A549 treated with CpdA at 1 μM for 4 hours (cell line): ENCODE results near the gene PHKB. TPM values are rescaled to one million over a fixed set of nuclear protein-coding genes. Genes with fewer than 3 reads are reported as not detected.

ENCODE experiments used
- total RNA-seq: library from RNA; stranded (reverse); fragments of 200-300 nt; extraction: Qiagen RNA extraction; gene quantifications from 5 replicates; pipeline ENCODE4 v1.2.3, GENCODE V29; 2022; ENCODE audit warnings: low read depth

Gene PHKB
- total RNA-seq, result 26.4 to 34.0 TPM (median 30.0 TPM) in 5 replicates

GRCh38 chr16:47460711-47461597, at the start of gene PHKB, which contains the start of gene ITFG1:
Gene PHKB, plus strand, starts transcription at chr16:47461331. Its CDS starts 20 bp downstream, at chr16:47461351.
Gene ITFG1, minus strand, starts transcription at chr16:47461063. Its CDS starts 18 bp downstream, at chr16:47461045.

Other genes with a start within 250 kb of the PHKB start
- gene ITFG1, start 268 bp upstream of the PHKB start, total RNA-seq, result 39.1 to 44.0 TPM (median 40.2 TPM) in 5 replicates